Upper lobe of right lung (tissue), 1 donor: Measurements from ENCODE around the gene CDCP2. TPM values are rescaled to one million over a fixed set of nuclear protein-coding genes. Genes with fewer than 3 reads are reported as not detected.

Experiments used
- ATAC-seq: fragments of 200-7000 bp; cut with Tn5 transposase; one replicate; pipeline ENCODE4 v1.9.1; 2020; ENCODE audit warnings: mild to moderate bottlenecking, moderate library complexity
- DNase-seq: peaks from one replicate; pipeline ENCODE4 v3.0.0-alpha.2; 2020
- H3K27ac ChIP-seq: fragments of 200-600 bp; one replicate; pipeline ENCODE4 v1.8.0; 2022
- H3K27me3 ChIP-seq: fragments of 200-600 bp; one replicate; pipeline ENCODE4 v1.8.0; 2022; ENCODE audit warnings: mild to moderate bottlenecking
- H3K36me3 ChIP-seq: fragments of 200-600 bp; one replicate; pipeline ENCODE4 v1.8.0; 2022
- H3K4me1 ChIP-seq: fragments of 200-600 bp; one replicate; pipeline ENCODE4 v1.8.0; 2022
- H3K4me3 ChIP-seq: fragments of 200-600 bp; one replicate; pipeline ENCODE4 v1.8.0; 2022; ENCODE audit warnings: mild to moderate bottlenecking
- H3K9me3 ChIP-seq: fragments of 200-600 bp; one replicate; pipeline ENCODE4 v1.8.0; 2022
- intact Hi-C: fragments of 100-400 bp; cut with DNase I; formaldehyde crosslinking; loops from one replicate; pipeline ENCODE4 v1.11.0; 2022
- total RNA-seq: library from RNA; stranded (reverse); fragmentation: NEBNext Ultra II Directional; extraction: Animal tissue kit (Norgen Biotek cat#: 25700); gene quantifications from one replicate; pipeline ENCODE4 v1.2.1, GENCODE V29; 2021
- TF ChIP-seq, protein P1 (sequence below): fragments of 200-600 bp; IDR thresholded peaks from one replicate; pipeline ENCODE4 v1.8.0; 2022; ENCODE audit warnings: antibody characterized with exemption
- donor health status: DM: no; HTN: yes; CAD: no; lungs with severe emphysema.

Gene CDCP2
- total RNA-seq, 1 donor from 2014 or later: 0.35 TPM

DNA sequence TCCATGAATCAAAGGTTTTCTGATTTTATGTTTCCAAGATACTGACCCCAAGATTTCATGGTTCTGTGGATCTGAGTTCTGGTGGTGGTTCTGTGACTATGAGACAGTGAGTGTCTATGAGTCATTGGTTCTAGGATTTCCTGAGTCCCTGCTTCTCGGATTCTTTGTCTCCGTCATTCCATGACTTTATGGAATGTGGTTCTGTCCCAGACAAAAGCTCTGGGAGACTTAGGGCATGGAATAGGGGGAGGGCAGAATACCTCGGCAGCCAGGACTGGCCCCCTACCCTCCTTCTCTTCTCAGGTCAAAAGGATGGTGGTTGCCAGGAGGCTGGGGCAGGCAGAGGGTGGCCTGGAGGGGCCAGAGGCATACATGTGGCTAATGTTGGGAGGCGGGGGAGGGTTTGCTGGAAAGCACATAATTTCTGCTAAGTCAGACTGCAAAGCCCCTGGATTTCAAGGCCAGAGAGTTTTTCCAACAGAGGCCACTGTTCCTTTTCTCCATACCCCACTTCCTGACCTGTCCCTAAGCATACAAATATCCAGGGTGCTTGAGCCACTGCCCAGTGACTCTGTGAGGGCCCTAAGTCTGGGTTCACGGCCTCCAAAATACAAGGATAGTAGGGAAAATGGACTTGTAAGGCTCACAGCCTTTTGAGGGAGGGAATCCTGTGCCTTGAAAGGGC is 17.2 kb downstream of the CDCP2 start:
- Histone ChIP-seq H3K4me3 (no peak overlapping the region), H3K9me3 (no peaks in the 10 kb centered on the region), H3K27ac (no peak overlapping the region), H3K27me3 (no peaks in the 10 kb centered on the region), H3K4me1 (no peaks in the 10 kb centered on the region), H3K36me3 (no peaks in the 10 kb centered on the region)
- DNase-seq: no peak
- TF ChIP-seq, protein P1, sequence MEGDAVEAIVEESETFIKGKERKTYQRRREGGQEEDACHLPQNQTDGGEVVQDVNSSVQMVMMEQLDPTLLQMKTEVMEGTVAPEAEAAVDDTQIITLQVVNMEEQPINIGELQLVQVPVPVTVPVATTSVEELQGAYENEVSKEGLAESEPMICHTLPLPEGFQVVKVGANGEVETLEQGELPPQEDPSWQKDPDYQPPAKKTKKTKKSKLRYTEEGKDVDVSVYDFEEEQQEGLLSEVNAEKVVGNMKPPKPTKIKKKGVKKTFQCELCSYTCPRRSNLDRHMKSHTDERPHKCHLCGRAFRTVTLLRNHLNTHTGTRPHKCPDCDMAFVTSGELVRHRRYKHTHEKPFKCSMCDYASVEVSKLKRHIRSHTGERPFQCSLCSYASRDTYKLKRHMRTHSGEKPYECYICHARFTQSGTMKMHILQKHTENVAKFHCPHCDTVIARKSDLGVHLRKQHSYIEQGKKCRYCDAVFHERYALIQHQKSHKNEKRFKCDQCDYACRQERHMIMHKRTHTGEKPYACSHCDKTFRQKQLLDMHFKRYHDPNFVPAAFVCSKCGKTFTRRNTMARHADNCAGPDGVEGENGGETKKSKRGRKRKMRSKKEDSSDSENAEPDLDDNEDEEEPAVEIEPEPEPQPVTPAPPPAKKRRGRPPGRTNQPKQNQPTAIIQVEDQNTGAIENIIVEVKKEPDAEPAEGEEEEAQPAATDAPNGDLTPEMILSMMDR: no peak
- no peak for ATAC-seq
- intact Hi-C loops: no loop called here

GRCh38 chr1:54134295-54134694 is 18.5 kb downstream of the CDCP2 start:
- no peak overlapping the region for H3K27ac ChIP-seq
- DNase-seq: no peak

DNA sequence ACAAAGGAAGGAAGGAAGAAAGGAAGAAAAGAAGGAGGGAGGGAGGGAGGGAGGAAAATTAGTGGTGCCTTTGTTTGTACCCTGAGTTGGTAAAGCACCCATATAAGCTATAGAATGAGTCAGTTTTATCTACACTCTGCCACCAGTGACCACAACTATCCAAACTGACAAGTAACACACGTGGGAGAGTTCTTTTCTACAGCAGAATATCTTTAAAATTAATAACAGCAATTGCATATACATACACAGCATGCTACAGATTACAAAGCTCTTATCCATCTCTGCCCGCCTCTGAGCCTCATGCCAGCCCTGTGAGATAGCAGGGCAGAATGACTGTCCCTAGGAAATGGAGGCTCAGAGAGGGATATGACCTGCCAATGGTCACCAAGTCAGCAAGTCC is 20.3 kb downstream of the CDCP2 start:
- TF ChIP-seq, protein P1: no peak
- H3K27me3 ChIP-seq: no peaks in the 10 kb centered on the region

More at GRCh38 chr1:54134295-54134694, 18.5 kb downstream of the CDCP2 start:
- TF ChIP-seq, protein P1: no peak
- Histone ChIP-seq H3K36me3 (no peaks in the 10 kb centered on the region), H3K4me3 (no peak overlapping the region), H3K27me3 (no peaks in the 10 kb centered on the region), H3K9me3 (no peaks in the 10 kb centered on the region), H3K4me1 (no peaks in the 10 kb centered on the region)
- no peak for ATAC-seq
- intact Hi-C loops: no loop called here

DNA sequence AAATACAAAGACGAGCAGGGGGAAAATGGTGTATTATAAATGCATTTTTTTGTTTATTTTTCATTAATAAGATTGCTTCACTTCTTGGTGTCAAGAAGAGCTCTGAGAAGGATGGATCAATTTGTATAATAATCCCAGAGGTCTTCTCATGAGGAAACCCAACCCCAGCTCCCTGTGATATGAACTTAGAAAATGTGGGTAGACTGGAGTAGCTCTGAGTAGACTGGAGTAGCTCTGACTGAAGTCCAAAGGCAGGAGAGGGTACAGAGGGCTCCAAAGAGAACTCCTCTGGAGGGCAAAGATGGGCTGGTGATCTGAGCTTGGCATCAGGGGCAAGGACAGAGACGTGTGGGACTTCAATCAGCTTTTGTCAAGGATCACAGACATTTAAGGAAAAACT is 21.4 kb downstream of the CDCP2 start:
- intact Hi-C loops: no loop called here
- no peak for ATAC-seq

More for the DNA sequence above, 20.3 kb downstream of the CDCP2 start:
- DNase-seq (no peak), ATAC-seq (no peak)
- H3K4me1 ChIP-seq: no peaks in the 10 kb centered on the region
- no peaks in the 10 kb centered on the region for H3K9me3 ChIP-seq
- H3K27ac ChIP-seq: no peak overlapping the region
- H3K36me3 ChIP-seq: no peaks in the 10 kb centered on the region
- H3K4me3 ChIP-seq: no peak overlapping the region
- intact Hi-C loops: no loop called here

DNA sequence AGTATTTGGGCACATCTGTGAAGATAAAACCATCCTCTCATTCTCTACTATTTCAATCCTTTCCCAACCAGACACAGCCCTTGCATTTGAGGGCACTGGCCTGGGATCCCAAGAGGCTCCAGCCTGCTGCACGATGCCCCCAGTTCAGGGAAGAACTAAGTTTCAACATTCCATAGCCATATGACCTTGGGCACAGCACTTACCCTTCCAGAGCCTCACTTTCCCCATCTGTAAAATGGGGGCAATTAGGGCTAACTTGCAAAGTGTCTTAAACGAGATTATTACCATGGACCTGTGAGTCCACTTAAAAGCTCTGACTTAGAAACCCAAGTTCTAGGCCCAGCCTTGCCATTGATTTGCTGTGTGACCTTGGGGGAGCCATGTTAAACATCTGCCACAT is 22.9 kb downstream of the CDCP2 start:
- Histone ChIP-seq H3K4me3 (no peak overlapping the region), H3K9me3 (no peaks in the 10 kb centered on the region), H3K27ac (no peak overlapping the region), H3K4me1 (no peaks in the 10 kb centered on the region), H3K27me3 (no peaks in the 10 kb centered on the region), H3K36me3 (no peaks in the 10 kb centered on the region)
- ATAC-seq (no peak), DNase-seq (no peak)
- intact Hi-C loops: no loop called here
- TF ChIP-seq, protein P1: no peak

More for the DNA sequence above, 21.4 kb downstream of the CDCP2 start:
- Histone ChIP-seq H3K27ac (no peak overlapping the region), H3K27me3 (no peaks in the 10 kb centered on the region), H3K4me3 (no peak overlapping the region), H3K4me1 (no peaks in the 10 kb centered on the region), H3K9me3 (no peaks in the 10 kb centered on the region), H3K36me3 (no peaks in the 10 kb centered on the region)
- TF ChIP-seq, protein P1: no peak
- no peak for DNase-seq
